ENCODE measurements around the gene DNMT3L. TPM values are rescaled to one million over a fixed set of nuclear protein-coding genes. Genes with fewer than 3 reads are reported as not detected.

DNMT3L gene
- total RNA-seq, 2 experiments from 2014 or later, result not detected

DNA sequence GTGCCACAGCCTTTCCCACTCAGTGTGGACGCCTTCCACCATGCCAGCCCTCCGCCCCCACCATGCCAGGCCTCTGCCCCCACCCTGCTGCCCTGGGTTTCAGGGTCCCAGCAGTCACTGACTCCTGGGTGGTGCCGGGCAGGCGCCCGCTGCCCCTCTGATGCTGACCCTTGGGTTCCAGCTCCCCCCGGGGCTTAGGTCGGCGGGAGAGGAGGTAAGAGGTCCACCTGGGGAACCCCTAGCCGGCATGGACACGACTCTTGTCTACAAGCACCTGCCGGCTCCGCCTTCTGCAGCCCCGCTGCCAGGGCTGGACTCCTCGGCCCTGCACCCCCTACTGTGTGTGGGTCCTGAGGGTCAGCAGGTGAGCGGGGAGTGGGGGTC lies 31.1 kb upstream of the DNMT3L start:
- BruUV-seq (replicated peaks), result no TSS peak
- POLR2A ChIA-PET, result no interaction called here
- H3K4me2 ChIP-seq (ENCODE audit: low read length), result no peak overlapping the region
- no peaks in the 10 kb centered on the region for H3K79me2 ChIP-seq (ENCODE audit: insufficient read depth, low read depth, low read length)
- H3K9me3 ChIP-seq (ENCODE audit: low read length), result no peaks in the 10 kb centered on the region
- H3K9me2 ChIP-seq (ENCODE audit: insufficient read depth, low read length), result no peaks in the 10 kb centered on the region
- H3K4me3 ChIP-seq (ENCODE audit: low read depth, low read length, poor library complexity, severe bottlenecking), result no peak overlapping the region
- intact Hi-C loops (cut with micrococcal nuclease; ENCODE audit: unreplicated experiment), result no loop called here
- peaks cover 33% of the 10 kb centered on the region for H3K4me1 ChIP-seq (ENCODE audit: insufficient read depth, low read length, poor library complexity, severe bottlenecking)
- no peaks in the 10 kb centered on the region for H3K36me3 ChIP-seq (ENCODE audit: insufficient read depth, low read length)
- no peak overlapping the region for H3K27ac ChIP-seq (ENCODE audit: low read depth, low read length, poor library complexity, severe bottlenecking)
- CTCF ChIA-PET (ENCODE audit: unreplicated experiment), result no interaction called here
- no peak for DNase-seq (ENCODE audit: low spot score)
- no peak overlapping the region for H2AFZ ChIP-seq (ENCODE audit: low read length)
- no peaks in the 10 kb centered on the region for H4K20me1 ChIP-seq (ENCODE audit: insufficient read depth, low read length)
- TF ChIP-seq CTCF (conservative IDR thresholded peaks at IDR 0.05; ENCODE audit: low read length) (no peak), EZH2phosphoT487 (IDR thresholded peaks at IDR 0.05; ENCODE audit: borderline replicate concordance, low read depth, low read length) (no peak)

GRCh38 chr21:44291936-44292811 lies 30.5 kb upstream of the DNMT3L start:
- intact Hi-C loops (cut with micrococcal nuclease; ENCODE audit: unreplicated experiment), result no loop called here
- no peak overlapping the region for H3K4me2 ChIP-seq (ENCODE audit: low read length)

More at GRCh38 chr21:44291936-44292811, 30.5 kb upstream of the DNMT3L start:
- Histone ChIP-seq H2AFZ (ENCODE audit: low read length) (no peak overlapping the region), H3K9me2 (ENCODE audit: insufficient read depth, low read length) (no peaks in the 10 kb centered on the region), H3K27ac (ENCODE audit: low read depth, low read length, poor library complexity, severe bottlenecking) (no peak overlapping the region), H4K20me1 (ENCODE audit: insufficient read depth, low read length) (no peaks in the 10 kb centered on the region), H3K9me3 (ENCODE audit: low read length) (no peaks in the 10 kb centered on the region), H3K79me2 (ENCODE audit: insufficient read depth, low read depth, low read length) (no peaks in the 10 kb centered on the region), H3K36me3 (ENCODE audit: insufficient read depth, low read length) (no peaks in the 10 kb centered on the region), H3K4me3 (ENCODE audit: low read depth, low read length, poor library complexity, severe bottlenecking) (no peak overlapping the region), H3K4me1 (ENCODE audit: insufficient read depth, low read length, poor library complexity, severe bottlenecking) (peaks cover 27% of the 10 kb centered on the region)
- TF ChIP-seq EZH2phosphoT487 (IDR thresholded peaks at IDR 0.05; ENCODE audit: borderline replicate concordance, low read depth, low read length) (no peak), CTCF (conservative IDR thresholded peaks at IDR 0.05; ENCODE audit: low read length) (no peak)
- no peak for DNase-seq (ENCODE audit: low spot score)
- POLR2A ChIA-PET, result no interaction called here
- CTCF ChIA-PET (ENCODE audit: unreplicated experiment), result no interaction called here
- no TSS peak for BruUV-seq (replicated peaks)
